MV-4-11 (cell line): ENCODE results near the gene NKX6-2.

Experiments
- DNase-seq: peaks from one replicate; lab custom pipeline; 2025; lab: John Stamatoyannopoulos, UW

Gene NKX6-2

DNA sequence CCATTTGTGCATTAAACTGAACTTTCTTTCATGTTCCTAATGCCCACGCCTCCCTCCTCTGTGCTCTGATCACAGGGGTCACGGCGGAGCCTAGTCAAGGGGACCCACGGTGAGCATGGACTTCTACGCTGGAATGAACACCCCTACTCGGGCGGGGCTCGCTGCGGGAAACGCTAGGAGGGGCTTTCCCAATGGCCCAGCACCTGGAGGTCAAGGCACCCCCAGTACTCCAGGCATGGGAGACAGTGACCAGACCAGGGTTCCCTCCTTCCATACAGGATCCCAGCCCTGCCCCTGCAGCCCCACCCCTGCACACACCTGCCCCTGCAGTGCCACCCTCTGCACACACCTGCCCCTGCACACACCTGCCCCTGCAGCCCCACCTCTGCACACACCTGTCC, 27.1 kb upstream of the NKX6-2 start:
- DNase-seq, result no peak

DNA sequence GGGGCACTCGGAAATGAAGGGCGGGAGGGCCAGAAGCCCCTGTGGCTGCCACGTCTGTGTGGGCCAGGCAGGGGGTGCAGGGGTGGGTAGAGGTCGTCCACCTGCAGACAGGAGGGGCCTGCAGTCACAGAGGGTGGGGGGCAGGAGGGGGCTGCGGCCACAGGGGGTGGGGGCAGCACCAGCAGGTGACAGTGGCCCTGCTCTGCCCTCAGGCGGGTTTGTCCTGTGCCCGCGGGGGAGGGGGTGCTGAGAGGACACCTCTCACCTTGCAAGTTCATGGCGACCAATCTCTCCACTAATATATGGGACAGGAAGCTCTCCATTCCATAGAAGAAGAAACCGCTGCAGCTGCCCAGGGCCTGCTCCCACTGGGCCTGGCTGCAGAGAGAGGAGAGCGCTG, 26.6 kb upstream of the NKX6-2 start:
- DNase-seq, result no peak

DNA sequence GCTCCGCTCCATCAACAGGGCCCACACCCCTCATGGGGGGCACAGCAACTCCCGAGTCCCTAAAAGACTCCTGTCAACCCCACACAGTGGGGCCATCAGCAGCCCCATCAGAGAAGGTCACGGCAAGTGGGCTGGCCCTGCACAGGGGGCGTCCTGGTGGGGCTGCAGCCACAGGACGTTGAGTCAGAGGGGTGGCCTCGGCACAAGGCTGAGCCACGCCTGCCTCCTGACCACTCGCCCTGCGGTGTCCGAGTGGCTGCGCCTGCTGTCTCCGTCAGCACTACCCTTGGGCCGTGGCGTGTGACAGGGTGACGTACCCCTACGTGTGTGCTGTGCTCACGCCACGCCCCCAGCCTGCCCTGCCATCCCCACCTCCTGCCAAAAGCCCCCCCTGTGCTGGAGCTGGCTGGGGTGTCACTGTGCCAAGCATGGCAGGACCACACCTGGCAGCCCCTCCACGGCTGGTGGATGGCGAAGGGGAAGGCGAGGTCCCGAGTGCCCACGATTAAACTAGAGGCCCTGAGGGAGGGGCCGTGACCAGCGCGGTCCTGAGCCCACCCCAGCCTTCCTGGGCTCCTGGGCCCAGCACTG, 26.0 kb upstream of the NKX6-2 start:
- no peak for DNase-seq

DNA sequence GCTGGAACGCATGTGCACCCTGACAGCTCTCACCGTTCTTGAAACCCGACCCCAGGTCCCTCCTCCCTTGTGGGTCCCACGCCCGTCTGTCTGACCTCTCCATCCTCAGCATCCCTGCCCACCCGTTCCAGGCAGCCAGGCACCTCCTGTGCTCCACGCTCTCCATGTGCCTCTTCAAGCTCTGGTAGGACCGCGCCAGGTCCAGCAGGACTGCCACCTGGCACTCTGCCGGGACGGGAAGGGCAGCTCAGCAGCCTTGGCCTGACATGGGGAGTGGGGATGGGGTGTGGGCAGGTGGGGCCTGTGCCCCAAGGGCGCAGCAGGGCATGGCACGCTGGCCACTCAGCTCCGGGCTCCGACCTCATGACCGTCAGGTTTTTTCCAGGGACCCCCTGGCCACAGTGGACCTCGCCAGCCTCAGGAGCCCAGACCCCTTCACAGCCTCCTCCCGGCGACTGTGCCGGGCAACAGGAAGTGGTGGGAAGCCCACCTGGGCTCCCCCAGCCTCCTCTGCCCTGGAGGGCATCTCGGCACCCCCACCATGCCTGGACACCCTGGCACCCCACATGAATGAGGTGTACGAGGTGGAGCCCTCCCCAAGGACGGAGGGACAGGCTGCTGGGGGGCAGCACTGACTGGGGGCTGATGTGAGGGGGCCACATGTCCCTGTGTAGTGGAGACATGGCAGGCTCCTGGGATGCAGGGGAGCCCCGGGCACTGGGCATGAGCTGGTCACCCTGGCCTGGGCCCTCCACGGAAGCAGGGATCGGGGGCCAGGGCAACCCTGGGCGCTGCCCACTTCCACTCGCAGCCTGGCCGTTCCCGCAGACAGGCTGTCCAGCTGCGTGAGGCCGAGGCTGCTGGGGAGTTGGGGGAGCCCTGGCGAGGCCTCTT, 25.1 kb upstream of the NKX6-2 start:
- DNase-seq, result no peak

DNA sequence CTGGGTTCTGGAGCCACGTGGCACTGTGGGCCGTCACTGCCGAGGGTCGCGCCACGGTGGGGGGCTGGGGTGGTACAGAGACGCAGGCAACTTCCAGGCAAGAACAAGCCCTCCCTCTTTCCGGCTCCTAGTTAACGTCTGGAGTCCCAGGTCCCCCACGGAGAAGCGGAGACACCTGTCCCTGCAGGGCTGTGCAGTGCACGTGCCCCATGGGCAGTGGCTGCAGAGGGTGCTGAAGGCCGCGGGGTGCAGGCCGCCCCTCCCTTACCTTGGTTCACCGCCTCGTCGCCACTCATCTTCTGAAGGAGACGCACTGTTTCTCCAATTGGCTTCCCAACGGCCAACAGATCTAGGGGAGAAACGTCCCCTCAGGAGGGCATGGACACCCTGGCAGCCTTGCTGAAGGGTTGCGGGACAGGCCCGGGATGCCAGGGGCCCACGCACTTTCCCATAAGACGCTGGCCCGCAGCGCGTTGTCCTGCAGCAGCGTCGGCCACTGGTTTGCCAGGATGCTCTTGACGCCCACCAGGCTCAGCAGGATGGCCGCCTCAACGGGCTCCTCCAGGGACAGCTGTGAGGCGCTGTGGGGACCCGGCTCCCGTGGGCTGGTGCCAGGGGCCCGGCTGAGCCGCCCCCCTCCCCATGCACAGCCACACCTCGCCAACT, 24.3 kb upstream of the NKX6-2 start:
- DNase-seq, result no peak

DNA sequence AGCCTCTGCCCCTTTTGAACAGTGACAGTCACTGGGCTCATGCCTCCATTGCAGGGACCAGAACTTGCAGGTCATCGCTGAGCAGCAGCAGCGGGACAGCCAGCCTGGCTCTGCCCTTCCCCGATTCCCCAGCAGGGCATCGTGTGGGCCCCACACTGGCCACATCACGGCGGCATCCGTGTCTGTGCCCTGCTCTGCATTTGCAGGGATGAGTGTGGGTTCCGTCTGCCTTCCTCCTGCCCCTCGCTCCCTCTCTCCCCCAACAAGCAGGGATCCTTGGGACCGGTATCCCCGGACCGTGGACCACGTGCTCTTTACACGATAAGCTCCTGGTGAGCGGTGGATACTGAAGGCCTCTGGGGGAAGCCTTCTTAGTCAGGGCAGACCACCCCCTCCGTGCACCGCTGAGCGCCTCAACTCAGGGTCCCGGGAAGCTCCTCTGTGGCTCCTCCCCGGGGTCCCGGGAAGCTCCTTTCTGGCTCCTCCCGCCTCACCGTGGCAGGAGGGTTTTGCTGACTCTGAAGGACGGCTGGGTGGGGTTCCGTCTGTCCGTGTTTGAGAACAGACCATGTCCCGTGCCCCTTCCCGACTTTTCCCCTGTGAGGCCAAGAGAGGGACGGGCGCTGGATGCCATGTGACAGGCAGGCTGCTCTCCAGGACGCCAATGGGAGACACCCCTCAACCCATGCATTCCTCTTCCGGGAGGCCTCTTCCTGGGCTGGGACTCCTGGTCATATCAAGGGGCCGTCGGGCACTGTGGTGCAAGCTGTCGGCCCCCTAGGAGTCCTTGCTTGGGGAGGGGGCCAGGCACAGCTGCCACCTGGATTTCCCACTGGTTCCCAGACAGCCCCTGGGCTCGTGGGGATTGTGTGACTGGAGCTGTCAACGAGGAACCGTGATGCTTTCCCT, 23.5 kb upstream of the NKX6-2 start:
- DNase-seq, result no peak

DNA sequence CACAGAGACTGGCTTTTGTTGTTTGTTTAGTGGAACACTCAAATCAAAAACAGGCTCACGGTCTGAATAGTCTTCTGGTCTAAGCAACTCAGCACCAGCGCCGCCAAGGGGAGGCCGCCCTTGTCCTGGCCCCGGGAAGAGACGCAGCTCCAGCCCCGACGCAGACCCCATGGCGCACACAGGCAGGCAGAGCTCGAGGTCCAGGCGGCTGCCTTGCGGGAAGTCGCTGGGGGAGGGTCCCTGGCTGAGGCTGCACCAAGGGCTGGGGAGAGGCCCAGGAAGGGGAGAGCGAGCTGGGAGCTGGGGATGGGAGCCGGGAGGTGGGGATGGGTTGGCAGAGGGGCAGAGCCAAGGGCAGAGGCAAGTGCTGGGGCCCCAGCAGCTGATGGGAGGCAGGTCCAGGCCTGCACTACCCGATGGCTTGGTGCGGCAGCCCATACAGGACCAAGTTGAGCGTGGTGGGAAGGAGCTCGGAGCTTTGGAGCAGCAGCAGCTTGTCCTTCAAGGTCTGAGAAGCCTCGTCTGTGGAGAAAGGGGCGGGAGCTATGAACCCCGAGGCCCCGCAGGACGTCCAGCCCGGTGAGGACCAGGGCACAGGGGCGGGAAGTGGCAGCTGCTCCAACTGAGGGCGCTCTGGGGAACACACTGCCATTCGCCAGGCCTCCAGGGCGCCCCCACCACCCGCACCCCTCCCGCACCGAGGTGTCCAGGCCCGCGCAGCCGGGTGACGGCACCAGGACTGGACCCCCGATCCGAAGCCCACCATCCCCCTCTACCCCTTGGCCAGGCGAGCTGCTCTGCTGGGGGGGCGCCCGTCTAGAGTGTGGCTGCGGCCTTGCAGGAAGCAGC, 22.7 kb upstream of the NKX6-2 start:
- no peak for DNase-seq

DNA sequence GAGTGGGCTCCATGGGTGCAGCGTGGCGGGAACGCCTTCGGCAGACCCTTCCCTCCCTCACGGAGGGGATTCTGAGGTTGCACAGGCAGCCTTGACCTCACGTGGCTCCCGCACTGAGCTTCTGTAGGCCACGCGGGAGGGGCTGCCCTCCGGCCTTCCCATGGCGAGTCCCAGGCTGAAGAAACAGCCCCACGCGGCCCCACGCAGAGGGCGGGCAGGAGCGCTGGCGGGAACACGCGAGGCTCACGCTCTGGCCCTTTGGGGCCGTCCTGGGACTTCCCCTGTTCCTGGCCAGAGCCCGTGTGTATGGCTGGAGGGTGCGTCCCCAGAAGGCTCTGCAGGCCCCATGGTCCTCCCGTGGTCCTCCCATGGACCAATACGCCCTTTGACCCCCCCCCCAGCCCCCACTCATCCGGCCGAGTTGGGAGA, 21.7 kb upstream of the NKX6-2 start:
- DNase-seq, result no peak

DNA sequence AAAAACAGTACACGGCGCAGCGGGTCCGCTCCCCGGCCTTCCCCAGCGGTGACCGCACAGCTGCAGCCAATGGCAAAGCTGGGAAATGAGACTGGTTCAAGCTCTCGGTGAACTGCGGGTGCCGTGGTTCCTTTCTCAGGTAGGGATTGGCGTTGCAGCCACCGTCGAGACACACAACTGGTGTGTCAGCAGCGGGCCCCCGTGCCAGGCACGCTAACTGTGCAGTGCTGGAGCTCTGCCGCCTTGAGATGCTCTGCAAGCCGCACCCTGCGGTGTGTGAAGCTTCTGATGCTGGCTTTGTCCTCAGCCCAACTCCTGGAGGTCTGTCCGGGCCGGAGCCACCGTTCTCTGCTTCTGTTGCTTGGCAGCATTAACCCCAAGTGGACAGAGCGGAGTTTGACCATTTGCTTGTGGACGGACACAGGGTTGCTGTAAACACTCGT, 20.6 kb upstream of the NKX6-2 start:
- no peak for DNase-seq

DNA sequence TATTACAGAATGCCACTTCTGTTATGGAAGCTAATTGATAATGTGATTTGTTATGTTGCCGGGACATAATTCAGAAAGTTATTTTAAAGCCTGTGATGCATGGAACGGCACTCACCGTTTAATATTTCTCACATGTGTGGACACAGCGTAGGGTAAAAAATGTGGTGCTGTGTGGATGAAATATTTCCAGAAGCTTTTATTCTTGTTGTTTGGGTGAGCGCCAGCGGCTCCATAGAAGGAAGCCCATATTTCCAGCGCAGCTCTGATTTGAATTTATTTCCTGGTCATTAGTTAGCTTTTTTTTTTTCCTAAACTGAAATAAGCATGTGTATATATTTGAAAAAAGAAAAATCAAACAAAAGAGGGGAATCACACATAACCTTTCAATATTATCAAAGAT, 20.2 kb upstream of the NKX6-2 start:
- no peak for DNase-seq

DNA sequence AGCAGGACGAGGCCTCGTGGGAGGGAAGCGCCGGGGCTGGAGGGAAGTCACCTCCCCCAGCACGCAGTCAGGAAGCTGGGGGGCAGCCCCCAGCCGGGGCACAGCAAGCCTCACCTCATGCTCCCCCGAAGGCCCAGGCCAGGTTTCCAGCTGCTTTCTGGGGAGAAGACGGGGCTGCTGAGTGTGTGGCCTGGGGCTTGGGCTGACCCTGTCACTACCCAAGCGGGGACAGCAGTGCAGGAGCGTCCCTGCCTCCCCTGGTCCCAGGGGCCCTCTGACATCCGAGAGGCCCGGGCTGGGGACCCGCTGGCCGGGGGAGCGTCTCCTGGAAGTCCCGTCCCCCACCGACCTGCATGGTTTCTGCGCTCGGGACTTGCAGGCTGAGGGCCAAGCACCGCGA, 19.7 kb upstream of the NKX6-2 start:
- DNase-seq, result no peak

DNA sequence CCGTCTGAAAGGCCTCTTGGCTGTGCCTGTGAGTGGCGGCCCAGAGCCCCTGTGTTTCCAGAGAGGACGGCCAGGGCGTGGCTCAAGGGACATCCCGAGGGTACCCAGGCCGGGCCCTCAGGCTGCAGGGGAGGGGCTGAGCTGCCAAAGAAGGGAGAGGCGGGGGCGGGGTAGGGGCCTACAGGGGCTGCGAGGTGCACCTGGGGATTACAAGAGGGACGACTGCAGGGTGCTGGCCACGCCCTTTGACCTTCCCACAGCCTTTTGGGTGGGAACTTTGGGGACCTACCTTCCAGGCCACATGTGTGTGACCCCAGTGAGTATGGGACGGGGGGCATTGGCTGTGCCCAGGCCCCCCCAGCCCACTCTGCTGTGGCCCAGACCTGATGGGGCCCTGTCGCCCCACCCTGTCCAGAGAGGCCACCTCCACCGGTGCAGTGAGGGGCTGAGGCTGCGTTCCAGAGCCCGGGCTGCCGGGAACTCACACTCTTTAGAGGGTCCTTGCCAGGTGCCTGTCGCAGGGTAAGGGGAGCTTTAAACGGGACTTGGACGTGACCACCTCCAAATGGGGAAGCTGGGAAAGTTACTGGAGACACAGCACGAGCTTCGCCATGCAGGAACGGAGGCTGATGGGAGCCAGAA, 19.0 kb upstream of the NKX6-2 start:
- DNase-seq, result no peak

DNA sequence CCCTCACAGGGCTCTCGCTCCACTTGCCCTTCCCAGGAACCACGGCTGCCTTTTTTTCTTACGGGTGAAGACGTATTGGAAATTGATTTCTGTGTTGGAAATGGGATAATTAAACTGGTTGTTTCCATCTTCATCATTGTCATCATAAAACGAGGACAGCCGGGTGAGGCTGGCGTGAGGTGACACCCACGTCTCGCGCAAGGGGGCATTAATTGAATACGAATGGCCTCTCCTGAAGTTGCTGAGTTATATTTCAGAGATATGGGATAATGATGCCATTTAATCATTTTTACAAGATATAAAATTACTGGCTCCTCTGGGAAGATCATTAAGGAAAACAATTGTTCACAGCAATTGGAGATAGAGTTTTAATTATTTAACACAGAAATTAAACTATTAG, 18.3 kb upstream of the NKX6-2 start:
- DNase-seq, result no peak

DNA sequence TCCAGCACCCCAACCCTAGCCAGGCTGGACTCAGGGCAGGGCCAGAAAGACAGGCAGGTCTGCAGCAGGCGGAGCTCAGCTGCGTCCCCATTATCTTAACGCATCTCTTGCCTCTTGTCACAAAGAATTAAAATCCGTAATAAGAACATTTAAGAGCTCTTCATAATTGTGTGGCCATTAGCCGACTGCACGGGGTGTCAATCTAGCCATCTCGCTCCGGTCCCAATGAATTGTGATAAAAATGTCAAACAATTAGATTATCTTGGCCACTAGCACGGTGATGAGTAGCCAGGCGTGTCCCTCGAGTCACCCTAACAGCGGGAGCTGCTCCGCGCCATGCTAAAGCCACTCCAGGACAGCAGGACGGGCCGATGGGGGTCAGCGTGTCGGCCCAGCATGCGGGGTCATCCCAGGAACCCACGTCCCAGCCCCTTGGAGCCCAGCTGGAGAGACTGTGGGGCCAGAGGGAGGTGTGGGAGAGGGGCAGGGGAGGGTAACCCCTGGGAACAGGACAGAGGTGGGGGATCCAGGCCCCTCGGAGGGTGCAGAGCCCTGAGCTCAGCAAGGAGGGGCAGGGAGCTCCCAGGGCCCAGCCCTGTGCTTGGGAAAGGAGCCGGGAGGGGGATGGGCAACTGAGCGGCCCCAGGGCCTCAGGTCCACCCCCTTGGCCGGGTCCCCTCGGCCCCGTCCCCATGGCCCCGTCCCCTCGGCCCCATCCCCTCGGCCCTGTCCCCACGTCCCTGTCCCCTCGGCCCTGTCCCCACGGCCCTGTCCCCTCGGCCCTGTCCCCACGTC, 17.7 kb upstream of the NKX6-2 start:
- no peak for DNase-seq

DNA sequence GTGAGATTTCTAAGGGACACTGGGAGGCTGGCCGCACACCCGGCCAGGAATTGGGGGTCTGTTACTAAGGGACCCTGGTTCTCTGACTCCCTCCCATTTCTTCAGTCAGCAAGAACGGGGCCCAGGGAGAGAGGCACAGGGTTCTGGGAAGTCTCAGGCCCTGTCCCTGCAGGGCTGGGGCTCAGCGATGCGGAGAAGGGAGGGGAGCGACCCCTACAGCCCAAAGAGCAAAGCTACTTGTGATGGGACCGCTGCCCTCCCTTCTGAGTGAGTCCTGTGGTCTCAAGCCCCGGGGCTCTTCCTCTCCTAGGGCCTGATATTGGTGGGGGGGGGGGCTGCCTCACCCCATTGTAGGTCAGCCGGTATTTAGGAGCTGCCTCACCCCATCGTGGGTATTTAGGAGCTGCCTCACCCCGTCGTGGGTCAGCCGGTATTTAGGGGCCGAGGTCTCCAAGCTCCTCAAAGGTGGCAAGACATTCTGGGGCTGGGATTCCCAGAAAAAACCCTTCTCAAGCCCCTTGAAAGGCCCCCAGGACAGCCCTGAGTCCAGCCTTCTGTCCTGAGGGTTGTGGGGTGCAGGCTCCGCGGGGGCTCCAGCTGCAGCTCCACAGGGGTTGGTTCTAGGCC, 16.9 kb upstream of the NKX6-2 start:
- DNase-seq, result no peak

DNA sequence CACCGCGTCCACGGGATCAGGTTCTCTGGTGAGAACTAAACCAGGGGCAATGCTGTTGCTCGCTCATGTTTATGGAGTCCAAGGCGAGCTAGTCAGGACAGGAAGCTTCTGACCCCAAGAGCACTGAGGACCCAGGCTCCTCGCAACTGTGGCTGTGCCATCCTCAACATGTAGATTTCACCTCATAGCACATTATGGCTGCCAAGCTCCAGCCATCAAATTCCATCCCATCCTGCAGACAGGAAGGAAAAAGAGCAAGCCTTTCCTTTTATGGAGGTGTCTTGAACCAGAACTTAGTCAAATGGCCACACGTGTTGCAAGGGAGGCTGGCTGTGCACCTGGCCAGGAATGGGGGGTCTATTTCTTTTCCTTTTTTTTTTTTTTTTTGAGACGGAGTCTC, 16.1 kb upstream of the NKX6-2 start:
- DNase-seq, result no peak

DNA sequence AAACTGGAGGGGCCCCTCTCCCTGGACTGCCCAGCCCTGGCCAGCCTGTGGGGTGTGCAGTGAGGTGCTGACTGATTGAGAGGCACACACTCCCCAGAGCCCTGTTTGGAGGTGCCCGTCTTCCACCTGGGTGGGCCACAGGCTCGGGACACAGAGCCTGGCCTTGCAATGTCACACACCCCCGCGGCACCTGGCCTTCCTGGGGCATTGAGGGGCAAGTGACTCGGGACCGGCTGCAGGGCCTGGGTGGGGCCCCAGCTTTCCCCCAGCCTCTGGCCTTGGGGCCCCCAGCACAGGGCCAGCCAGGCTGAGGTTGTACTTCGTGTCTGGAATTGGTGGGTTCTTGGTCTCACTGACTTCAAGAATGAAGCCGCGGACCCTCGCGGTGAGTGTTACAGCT, 13.9 kb upstream of the NKX6-2 start:
- no peak for DNase-seq

DNA sequence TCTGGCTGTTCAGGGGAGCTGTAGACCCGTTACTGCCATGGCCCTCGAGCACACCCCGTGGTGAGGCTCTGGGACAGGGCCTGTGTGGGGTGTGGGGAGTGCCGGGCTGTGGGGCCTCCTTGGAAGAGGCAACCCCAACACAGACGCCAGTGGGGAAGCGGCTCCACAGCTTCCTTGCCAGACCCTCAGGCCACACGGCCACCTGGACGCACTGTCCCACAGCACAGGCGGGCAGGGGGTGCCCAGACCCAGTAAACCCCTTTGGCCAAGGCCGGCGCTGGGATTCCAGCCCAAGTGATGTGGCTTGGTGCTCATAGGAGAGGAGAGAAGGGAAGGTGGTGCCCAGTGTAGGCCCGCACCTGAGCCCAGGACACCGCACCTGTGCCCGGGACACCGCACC, 12.9 kb upstream of the NKX6-2 start:
- no peak for DNase-seq

DNA sequence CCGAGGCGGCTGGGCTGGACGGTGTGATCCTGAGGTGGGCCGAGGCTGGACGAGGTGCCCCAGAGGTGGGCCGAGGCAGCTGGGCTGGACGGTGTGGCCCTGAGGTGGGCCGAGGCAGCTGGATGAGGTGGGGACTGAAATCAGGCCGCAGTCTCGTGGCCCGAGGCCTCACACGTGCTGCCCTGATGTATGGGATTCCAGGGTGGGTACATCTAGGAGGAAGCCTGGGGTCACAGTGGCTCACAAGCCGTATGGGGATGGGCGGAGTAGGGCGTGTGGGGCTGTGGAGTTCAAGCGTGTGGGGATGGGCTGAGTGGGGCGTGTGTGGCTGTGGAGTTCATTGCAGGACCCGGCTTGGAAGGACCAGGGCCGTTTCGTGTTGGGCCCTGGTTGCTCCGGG, 12.5 kb upstream of the NKX6-2 start:
- DNase-seq, result no peak
